GM12864 (cell line): Measurements from ENCODE around the gene RPRM.

Experiments
- DNase-seq: peaks from one replicate; pipeline ENCODE4 v3.0.0-alpha.2; 2011; ENCODE audit warnings: low read depth
- H3K4me3 ChIP-seq: 2 replicates; pipeline ENCODE4 v1.5.1; 2011; ENCODE audit warnings: mild to moderate bottlenecking, low read depth, low read length, control low read depth
- CTCF ChIP-seq: IDR thresholded peaks from 2 replicates; pipeline ENCODE4 v1.5.1; 2011; ENCODE audit warnings: low read depth, mild to moderate bottlenecking, moderate library complexity, low read length, control low read depth, inconsistent platforms; ENCODE audit errors: missing control alignments

RPRM gene

DNA sequence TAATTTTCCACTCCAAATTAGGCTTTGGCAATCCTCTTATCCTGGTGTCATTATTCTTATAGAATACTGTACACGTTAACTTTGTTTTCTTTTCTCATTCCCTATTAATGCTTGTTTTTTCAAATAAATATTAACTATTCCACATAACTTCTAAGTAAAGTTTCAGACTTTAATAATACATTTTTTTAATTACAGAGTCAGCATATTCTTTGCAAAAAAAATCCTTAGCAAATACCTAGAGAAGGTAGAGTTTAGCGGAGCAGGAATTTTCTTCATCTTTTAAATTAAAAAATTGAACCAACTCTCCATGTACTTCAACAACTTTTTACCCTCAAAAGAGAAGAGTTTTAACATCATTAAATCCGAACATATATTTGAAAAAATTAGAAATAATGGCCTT, 45.2 kb downstream of the RPRM start:
- no peak for TF ChIP-seq CTCF
- DNase-seq = no peak
- no peak overlapping the region for H3K4me3 ChIP-seq

DNA sequence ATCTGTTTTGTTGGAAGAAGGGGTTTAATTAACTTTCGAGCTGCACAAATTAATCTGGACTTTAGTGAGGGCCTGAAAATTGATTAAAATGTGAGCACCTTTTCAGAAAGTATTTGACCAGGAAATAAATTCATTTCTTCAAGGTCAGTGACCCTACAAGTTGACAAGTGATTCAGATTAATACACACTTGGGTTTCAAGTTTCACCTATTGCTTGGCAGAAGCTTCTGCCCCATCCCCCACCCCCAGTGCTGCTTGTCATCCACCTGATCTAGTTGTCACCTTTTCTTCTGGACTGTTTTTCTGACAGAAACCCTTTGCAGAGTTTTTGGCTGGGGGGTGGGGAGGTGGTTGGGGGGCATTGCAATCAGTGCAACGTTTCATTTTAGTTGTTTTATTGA, 46.2 kb downstream of the RPRM start:
- no peak for TF ChIP-seq CTCF
- no peak for DNase-seq
- no peak overlapping the region for H3K4me3 ChIP-seq

DNA sequence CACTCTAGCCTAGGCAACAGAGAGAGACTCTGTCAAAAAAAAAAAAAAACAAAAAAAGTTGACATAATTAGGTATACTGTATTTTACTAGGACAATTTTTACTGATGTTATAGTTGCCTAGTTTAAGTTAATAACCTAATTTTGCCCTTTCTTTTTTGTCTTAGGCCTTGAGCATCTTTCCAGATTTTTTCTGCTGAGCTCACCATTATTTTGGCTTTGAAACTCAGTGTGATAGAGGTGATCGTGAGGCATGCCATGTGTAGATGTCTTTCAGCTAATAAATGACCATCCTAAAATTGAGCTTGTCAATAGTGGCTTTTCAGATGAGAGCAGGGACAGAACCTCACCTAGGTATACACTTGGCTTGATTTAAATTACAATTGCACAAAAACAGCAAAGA, 47.4 kb downstream of the RPRM start:
- no peak for TF ChIP-seq CTCF
- H3K4me3 ChIP-seq = no peak overlapping the region
- no peak for DNase-seq
